ENCODE measurements around the gene NR3C2. TPM values are rescaled to one million over a fixed set of nuclear protein-coding genes. Genes with fewer than 3 reads are reported as not detected.

NR3C2 gene
- polyA plus RNA-seq, 1 donor: 6.8 TPM

DNA sequence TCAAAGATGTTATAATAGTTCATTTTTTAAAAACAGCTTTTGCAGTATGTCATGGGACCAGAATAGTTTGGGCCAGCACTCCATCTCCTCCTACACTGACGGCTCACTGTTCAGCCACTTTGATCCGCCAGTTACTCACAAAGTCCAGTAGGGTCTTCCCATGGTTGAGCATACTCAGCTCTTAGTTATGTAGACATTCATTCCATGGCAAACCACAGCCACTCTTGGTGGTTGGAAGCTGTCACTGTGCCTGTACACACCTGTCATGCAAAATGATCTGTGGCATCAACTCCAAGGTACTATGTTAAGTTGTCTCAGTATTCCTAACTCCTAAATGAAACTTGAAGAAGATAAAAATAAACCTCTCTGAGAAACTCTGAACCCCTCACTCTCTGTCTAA lies 127.2 kb downstream of the NR3C2 start:
- Histone ChIP-seq H3K9me3 (ENCODE audit: control insufficient read depth, low read depth, low read length) (no peaks in the 10 kb centered on the region), H3K4me3 (ENCODE audit: low read length) (no peak overlapping the region), H3K27ac (ENCODE audit: low read length) (no peak overlapping the region), H3K27me3 (ENCODE audit: control insufficient read depth, insufficient read depth, low read length) (no peaks in the 10 kb centered on the region), H3K36me3 (ENCODE audit: control insufficient read depth, insufficient read depth, low read length) (no peaks in the 10 kb centered on the region), H3K4me1 (ENCODE audit: control insufficient read depth, insufficient read depth, low read length) (no peaks in the 10 kb centered on the region)
- DNase-seq: no peak
- WGBS (ENCODE audit: insufficient coverage, low lambda C conversion rate): no CpG with 5 or more reads among the region's 2 CpGs

- no peaks in the 10 kb centered on the region for H3K36me3 ChIP-seq (ENCODE audit: control insufficient read depth, insufficient read depth, low read length)
- no peak overlapping the region for H3K4me3 ChIP-seq (ENCODE audit: low read length)
- H3K9me3 ChIP-seq (ENCODE audit: control insufficient read depth, low read depth, low read length): no peaks in the 10 kb centered on the region
- 80% methylated on average over 1 of the region's 2 CpGs for WGBS (ENCODE audit: insufficient coverage, low lambda C conversion rate)
- H3K27me3 ChIP-seq (ENCODE audit: control insufficient read depth, insufficient read depth, low read length): no peaks in the 10 kb centered on the region
- no peak overlapping the region for H3K27ac ChIP-seq (ENCODE audit: low read length)
- DNase-seq: no peak
- H3K4me1 ChIP-seq (ENCODE audit: control insufficient read depth, insufficient read depth, low read length): no peaks in the 10 kb centered on the region
Observed at GRCh38 chr4:148312956-148313490, 129.2 kb downstream of the NR3C2 start.

- DNase-seq: no peak
- H3K36me3 ChIP-seq (ENCODE audit: control insufficient read depth, insufficient read depth, low read length): no peaks in the 10 kb centered on the region
- H3K4me3 ChIP-seq (ENCODE audit: low read length): no peak overlapping the region
- no peaks in the 10 kb centered on the region for H3K27me3 ChIP-seq (ENCODE audit: control insufficient read depth, insufficient read depth, low read length)
- no peaks in the 10 kb centered on the region for H3K9me3 ChIP-seq (ENCODE audit: control insufficient read depth, low read depth, low read length)
- no peak overlapping the region for H3K27ac ChIP-seq (ENCODE audit: low read length)
- no peaks in the 10 kb centered on the region for H3K4me1 ChIP-seq (ENCODE audit: control insufficient read depth, insufficient read depth, low read length)
Observed at GRCh38 chr4:148311526-148311925, 130.7 kb downstream of the NR3C2 start.

DNA sequence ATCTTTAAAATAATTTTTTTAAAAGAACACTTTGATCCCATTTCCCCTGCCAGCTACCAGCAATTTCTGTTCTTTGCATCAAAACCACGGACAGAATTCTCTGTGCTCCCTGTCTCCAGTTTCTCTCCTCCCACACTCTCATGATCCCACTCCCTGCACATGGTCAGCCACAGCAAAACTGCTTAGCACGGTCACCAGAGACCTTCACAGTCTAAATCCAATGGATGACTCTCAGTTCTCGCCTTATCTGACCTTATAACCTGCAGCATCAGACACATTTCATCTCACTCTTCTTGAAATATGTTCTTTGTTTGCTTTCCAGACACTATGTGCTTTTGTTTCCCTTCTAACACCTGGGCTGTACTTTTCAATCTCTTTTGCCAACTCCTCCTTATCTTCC lies 131.5 kb downstream of the NR3C2 start:
- Histone ChIP-seq H3K4me3 (ENCODE audit: low read length) (no peak overlapping the region), H3K27me3 (ENCODE audit: control insufficient read depth, insufficient read depth, low read length) (no peaks in the 10 kb centered on the region), H3K4me1 (ENCODE audit: control insufficient read depth, insufficient read depth, low read length) (no peaks in the 10 kb centered on the region), H3K9me3 (ENCODE audit: control insufficient read depth, low read depth, low read length) (no peaks in the 10 kb centered on the region), H3K27ac (ENCODE audit: low read length) (no peak overlapping the region), H3K36me3 (ENCODE audit: control insufficient read depth, insufficient read depth, low read length) (no peaks in the 10 kb centered on the region)
- no peak for DNase-seq
- WGBS (ENCODE audit: insufficient coverage, low lambda C conversion rate): 90% methylated on average over 2 of the region's 3 CpGs

DNA sequence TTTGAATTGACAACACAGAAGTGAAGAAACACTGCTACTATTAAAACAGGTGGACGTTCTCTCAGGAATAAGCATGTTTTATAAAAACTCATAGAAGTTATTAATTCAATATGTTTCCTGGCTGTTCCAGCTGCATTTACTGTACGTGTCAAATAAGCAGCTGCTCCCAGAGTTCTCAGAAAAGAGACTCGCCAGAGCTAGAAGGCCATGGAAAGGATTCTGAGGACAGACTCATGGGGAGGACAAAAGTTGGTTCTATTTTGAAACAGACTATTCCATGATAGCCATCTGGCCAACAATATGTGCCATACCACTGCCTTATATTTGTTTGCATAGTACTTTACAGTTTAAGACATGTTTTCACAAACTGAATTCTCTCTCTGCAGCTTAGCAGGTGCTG lies 136.5 kb downstream of the NR3C2 start:
- 33% methylated on average over 1 of the region's 3 CpGs for WGBS (ENCODE audit: insufficient coverage, low lambda C conversion rate)
- DNase-seq: no peak
- H3K27ac ChIP-seq (ENCODE audit: low read length): no peak overlapping the region
- peaks cover 6% of the 10 kb centered on the region for H3K9me3 ChIP-seq (ENCODE audit: control insufficient read depth, low read depth, low read length)
- H3K27me3 ChIP-seq (ENCODE audit: control insufficient read depth, insufficient read depth, low read length): no peaks in the 10 kb centered on the region
- no peaks in the 10 kb centered on the region for H3K36me3 ChIP-seq (ENCODE audit: control insufficient read depth, insufficient read depth, low read length)
- no peaks in the 10 kb centered on the region for H3K4me1 ChIP-seq (ENCODE audit: control insufficient read depth, insufficient read depth, low read length)
- H3K4me3 ChIP-seq (ENCODE audit: low read length): no peak overlapping the region

DNA sequence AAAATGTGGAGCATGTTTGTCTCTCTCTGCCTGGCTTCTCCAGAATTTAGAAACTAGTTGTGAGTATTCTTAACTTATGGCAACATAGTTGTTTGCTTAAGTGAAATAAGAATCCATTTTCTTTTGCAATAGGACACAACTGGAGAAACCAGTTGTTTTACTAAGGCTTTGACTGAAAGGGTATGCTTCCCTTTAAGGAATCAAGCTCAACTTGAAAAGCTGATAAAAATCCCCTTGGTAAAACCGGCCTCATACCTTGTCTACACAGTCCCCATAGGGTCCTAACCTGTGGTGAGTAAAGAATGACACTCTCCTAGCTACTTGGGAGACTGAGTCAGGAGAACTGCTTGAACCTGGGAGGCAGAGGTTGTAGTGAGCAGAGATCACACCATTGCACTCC lies 139.8 kb downstream of the NR3C2 start:
- Histone ChIP-seq H3K4me1 (ENCODE audit: control insufficient read depth, insufficient read depth, low read length) (no peaks in the 10 kb centered on the region), H3K9me3 (ENCODE audit: control insufficient read depth, low read depth, low read length) (peaks cover 20% of the 10 kb centered on the region), H3K27ac (ENCODE audit: low read length) (no peak overlapping the region), H3K27me3 (ENCODE audit: control insufficient read depth, insufficient read depth, low read length) (no peaks in the 10 kb centered on the region), H3K36me3 (ENCODE audit: control insufficient read depth, insufficient read depth, low read length) (no peaks in the 10 kb centered on the region), H3K4me3 (ENCODE audit: low read length) (no peak overlapping the region)
- no CpG with 5 or more reads among the region's 1 CpG for WGBS (ENCODE audit: insufficient coverage, low lambda C conversion rate)
- DNase-seq: no peak

- WGBS (ENCODE audit: insufficient coverage, low lambda C conversion rate): no CpG with 5 or more reads among the region's 1 CpG
- DNase-seq: no peak
- no peaks in the 10 kb centered on the region for H3K27me3 ChIP-seq (ENCODE audit: control insufficient read depth, insufficient read depth, low read length)
Observed at GRCh38 chr4:148300877-148301276, 141.3 kb downstream of the NR3C2 start.

GRCh38 chr4:148299337-148299736 lies 142.9 kb downstream of the NR3C2 start:
- H3K4me1 ChIP-seq (ENCODE audit: control insufficient read depth, insufficient read depth, low read length): no peaks in the 10 kb centered on the region
- DNase-seq: no peak
- WGBS (ENCODE audit: insufficient coverage, low lambda C conversion rate): no CpG with 5 or more reads among the region's 9 CpGs

More at GRCh38 chr4:148300877-148301276, 141.3 kb downstream of the NR3C2 start:
- no peak overlapping the region for H3K27ac ChIP-seq (ENCODE audit: low read length)
- H3K36me3 ChIP-seq (ENCODE audit: control insufficient read depth, insufficient read depth, low read length): no peaks in the 10 kb centered on the region
- H3K4me1 ChIP-seq (ENCODE audit: control insufficient read depth, insufficient read depth, low read length): no peaks in the 10 kb centered on the region
- H3K9me3 ChIP-seq (ENCODE audit: control insufficient read depth, low read depth, low read length): peaks cover 20% of the 10 kb centered on the region
- no peak overlapping the region for H3K4me3 ChIP-seq (ENCODE audit: low read length)

DNA sequence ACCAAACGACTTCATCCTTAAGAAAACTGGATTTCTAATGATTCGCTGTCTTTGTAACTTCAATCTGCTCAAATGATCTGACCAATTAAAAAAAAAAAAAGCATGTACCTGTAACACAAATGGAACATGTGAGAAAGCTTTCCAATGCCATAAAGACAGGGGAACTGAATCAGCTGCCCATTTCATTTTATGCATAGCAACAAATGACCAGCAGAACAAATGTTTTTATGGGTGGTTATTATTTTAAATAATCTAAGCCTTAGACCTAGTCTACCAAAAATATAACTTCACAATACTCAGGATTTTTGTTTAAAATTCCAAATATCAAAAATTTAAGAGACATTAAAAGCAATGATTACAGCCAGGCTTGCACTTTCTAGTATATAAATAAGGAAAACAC lies 145.7 kb downstream of the NR3C2 start:
- Histone ChIP-seq H3K27me3 (ENCODE audit: control insufficient read depth, insufficient read depth, low read length) (no peaks in the 10 kb centered on the region), H3K27ac (ENCODE audit: low read length) (no peak overlapping the region), H3K4me1 (ENCODE audit: control insufficient read depth, insufficient read depth, low read length) (peaks cover 11% of the 10 kb centered on the region), H3K9me3 (ENCODE audit: control insufficient read depth, low read depth, low read length) (peaks cover 18% of the 10 kb centered on the region), H3K4me3 (ENCODE audit: low read length) (no peak overlapping the region), H3K36me3 (ENCODE audit: control insufficient read depth, insufficient read depth, low read length) (no peaks in the 10 kb centered on the region)
- no peak for DNase-seq
- WGBS (ENCODE audit: insufficient coverage, low lambda C conversion rate): no CpG with 5 or more reads among the region's 2 CpGs

More at GRCh38 chr4:148299337-148299736, 142.9 kb downstream of the NR3C2 start:
- peaks cover 20% of the 10 kb centered on the region for H3K9me3 ChIP-seq (ENCODE audit: control insufficient read depth, low read depth, low read length)
- no peaks in the 10 kb centered on the region for H3K27me3 ChIP-seq (ENCODE audit: control insufficient read depth, insufficient read depth, low read length)
- no peaks in the 10 kb centered on the region for H3K36me3 ChIP-seq (ENCODE audit: control insufficient read depth, insufficient read depth, low read length)
- no peak overlapping the region for H3K4me3 ChIP-seq (ENCODE audit: low read length)
- H3K27ac ChIP-seq (ENCODE audit: low read length): no peak overlapping the region

DNA sequence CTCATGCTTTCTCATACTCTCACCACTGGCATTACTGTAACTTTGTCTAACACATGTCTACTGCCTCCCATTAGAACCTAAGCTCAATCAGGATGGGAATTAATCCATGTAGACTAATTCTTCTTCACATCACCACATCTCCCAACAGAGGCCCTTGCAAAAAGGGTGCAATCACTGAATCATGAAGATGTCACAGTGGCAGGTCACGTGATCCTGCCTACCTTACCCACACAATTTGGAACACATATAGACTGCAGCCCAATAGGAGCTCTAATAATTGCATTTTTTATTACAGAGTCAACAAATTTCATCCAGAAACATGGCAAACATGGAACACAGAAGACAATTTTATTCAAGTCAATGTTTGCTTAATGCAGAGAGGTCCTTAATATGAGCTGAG lies 146.6 kb downstream of the NR3C2 start:
- H3K36me3 ChIP-seq (ENCODE audit: control insufficient read depth, insufficient read depth, low read length): no peaks in the 10 kb centered on the region
- WGBS (ENCODE audit: insufficient coverage, low lambda C conversion rate): no CpG with 5 or more reads among the region's 1 CpG
- H3K9me3 ChIP-seq (ENCODE audit: control insufficient read depth, low read depth, low read length): peaks cover 13% of the 10 kb centered on the region
- H3K27me3 ChIP-seq (ENCODE audit: control insufficient read depth, insufficient read depth, low read length): no peaks in the 10 kb centered on the region
- peaks cover 11% of the 10 kb centered on the region for H3K4me1 ChIP-seq (ENCODE audit: control insufficient read depth, insufficient read depth, low read length)
- H3K27ac ChIP-seq (ENCODE audit: low read length): no peak overlapping the region
- no peak for DNase-seq
- H3K4me3 ChIP-seq (ENCODE audit: low read length): no peak overlapping the region

DNA sequence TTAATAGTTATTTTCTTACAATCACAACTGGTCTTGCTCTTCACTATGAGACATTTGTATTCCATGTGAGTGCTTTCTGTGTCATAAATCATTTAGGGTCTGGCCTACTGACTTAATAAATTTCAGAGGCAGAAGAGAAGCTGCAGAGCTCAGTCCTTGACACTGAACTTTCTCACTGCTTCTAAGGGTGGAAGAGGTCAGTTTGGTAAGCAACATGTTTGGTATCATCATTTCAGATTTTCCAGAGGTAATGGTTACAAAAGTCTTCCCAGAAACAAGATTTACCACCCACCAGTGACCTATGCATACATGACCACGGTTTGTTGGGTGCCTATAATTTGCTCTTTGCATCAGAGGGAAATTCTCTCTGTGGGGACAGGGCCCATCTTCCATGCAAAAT lies 148.6 kb downstream of the NR3C2 start:
- H3K4me1 ChIP-seq (ENCODE audit: control insufficient read depth, insufficient read depth, low read length): peaks cover 15% of the 10 kb centered on the region
- H3K9me3 ChIP-seq (ENCODE audit: control insufficient read depth, low read depth, low read length): no peaks in the 10 kb centered on the region
- WGBS (ENCODE audit: insufficient coverage, low lambda C conversion rate): no CpG with 5 or more reads among the region's 1 CpG
- H3K36me3 ChIP-seq (ENCODE audit: control insufficient read depth, insufficient read depth, low read length): no peaks in the 10 kb centered on the region
- H3K27me3 ChIP-seq (ENCODE audit: control insufficient read depth, insufficient read depth, low read length): no peaks in the 10 kb centered on the region
- no peak for DNase-seq
- H3K27ac ChIP-seq (ENCODE audit: low read length): peak overlapping the region; percentile 60
- no peak overlapping the region for H3K4me3 ChIP-seq (ENCODE audit: low read length)

All from large intestine (tissue), 3 donors.